ENCODE data around the gene MED9.

- TF ChIP-seq CTCF (IDR thresholded peaks at IDR 0.05; ENCODE audit: poor library complexity, severe bottlenecking) (no peak), POLR2AphosphoS5 (IDR thresholded peaks at IDR 0.05) (no peak), EZH2 (IDR thresholded peaks at IDR 0.05; ENCODE audit: borderline replicate concordance, insufficient read depth, low read length, poor library complexity, severe bottlenecking) (no peak), MXI1 (conservative IDR thresholded peaks at IDR 0.05; ENCODE audit: poor library complexity, severe bottlenecking) (no peak)
Measured at GRCh38 chr17:17515934-17516930, 39.4 kb downstream of the MED9 start.

Measured in neural cell (in vitro differentiated cells).